ENCODE results near the gene HSF2BP. TPM values are rescaled to one million over a fixed set of nuclear protein-coding genes. Genes with fewer than 3 reads are reported as not detected.

The HSF2BP gene
- total and polyA plus RNA-seq, 4 experiments from 2014 or later, result 0.39 to 0.70 (median 0.67) TPM; not detected in 1

DNA sequence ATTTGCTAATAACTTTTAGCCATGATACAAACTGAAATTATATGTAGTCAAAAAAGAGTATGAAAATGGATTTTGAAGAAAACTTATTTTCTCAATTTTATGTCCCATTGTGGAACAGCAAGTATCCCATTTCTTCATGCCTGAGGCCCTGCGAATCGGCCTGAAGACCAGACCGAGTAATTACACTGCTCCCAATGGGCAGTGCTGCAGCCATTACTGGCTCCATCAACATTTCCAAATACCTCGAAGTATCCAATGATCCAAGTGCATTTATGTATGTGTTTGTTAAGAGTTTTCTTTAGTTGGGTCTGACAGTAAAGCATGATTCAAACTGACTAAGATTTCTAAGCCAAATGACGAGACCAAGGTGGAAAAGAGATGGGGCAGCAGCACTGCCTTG lies 44.4 kb downstream of the HSF2BP start:
- Mint-ChIP-seq H3K27me3 (peaks cover 0 to 2% of the 10 kb centered on the region in 2 donors), H3K27ac (no peak overlapping the region), H3K9me3 (peaks cover 0 to 6% (median 1%) of the 10 kb centered on the region in 8 donors), H3K4me3 (no peak overlapping the region), H3K4me1 (no peaks in the 10 kb centered on the region), H3K36me3 (peaks cover under 1 to 1% of the 10 kb centered on the region in 2 donors)
- H3K4me1 ChIP-seq (ENCODE audit: insufficient read depth, low read length), result no peaks in the 10 kb centered on the region
- intact Hi-C loops (cut with micrococcal nuclease), result no loop called here
- POLR2A ChIA-PET (ENCODE audit: partially characterized antibody), result no interaction called here
- H3K9me3 ChIP-seq (ENCODE audit: control insufficient read depth in 1 of 2, low read length in 2 of 2), result no peaks in the 10 kb centered on the region
- H3K27me3 ChIP-seq (ENCODE audit: insufficient read depth, low read length), result no peaks in the 10 kb centered on the region
- no peak overlapping the region for H3K4me3 ChIP-seq (ENCODE audit: low read length in 2 of 2)
- no peaks in the 10 kb centered on the region for H3K36me3 ChIP-seq (ENCODE audit: insufficient read depth, low read length)
- no peak for DNase-seq
- CTCF ChIA-PET (ENCODE audit: partially characterized antibody), result no interaction called here
- no peak overlapping the region for H3K27ac ChIP-seq (ENCODE audit: low read depth, low read length)

DNA sequence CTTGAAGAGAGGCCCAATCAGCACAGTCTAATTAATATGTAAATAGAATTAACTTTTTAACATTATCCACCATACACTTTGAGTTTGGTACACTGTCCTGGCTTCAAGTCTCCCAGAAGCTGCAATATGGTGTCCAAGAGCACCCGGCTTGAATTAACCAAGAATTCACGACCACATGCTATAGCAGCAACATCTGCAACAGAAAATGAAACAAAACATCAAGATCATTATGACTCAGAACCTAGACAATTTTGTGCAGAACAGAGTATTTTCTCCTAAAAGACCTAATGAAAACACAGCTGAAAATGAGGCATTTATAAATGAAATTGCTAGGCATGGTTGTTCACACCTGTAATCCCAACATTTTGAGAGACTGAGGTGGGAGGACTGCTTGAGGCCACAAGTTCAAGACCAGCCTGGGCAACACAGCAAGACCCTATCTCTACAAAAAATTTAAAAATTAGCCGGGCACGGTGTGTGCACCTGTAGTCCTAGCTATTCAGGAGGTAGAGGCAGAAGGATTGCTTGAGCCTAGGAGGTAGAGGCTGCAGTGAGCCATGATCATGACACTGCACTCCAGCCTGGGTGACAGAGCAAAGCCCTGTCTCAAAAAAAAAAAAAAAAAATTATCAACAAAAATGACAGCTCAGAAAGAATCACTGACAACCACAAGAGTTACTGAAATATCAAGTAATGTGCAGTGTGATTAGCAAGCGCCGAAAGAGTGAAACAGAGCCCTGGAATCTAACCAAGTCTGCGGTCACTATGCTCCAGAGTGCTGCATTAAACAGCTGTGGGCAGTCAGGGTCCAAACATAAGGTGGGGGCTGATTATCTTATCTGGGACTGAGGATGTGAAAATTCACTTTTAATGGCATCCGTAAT lies 45.3 kb downstream of the HSF2BP start:
- no peaks in the 10 kb centered on the region for H3K4me1 ChIP-seq (ENCODE audit: insufficient read depth, low read length)
- Mint-ChIP-seq H3K36me3 (no peaks in the 10 kb centered on the region), H3K27me3 (no peaks in the 10 kb centered on the region), H3K9me3 (no peaks in the 10 kb centered on the region), H3K27ac (peak overlapping the region in 1 of 7 donors; percentile 42), H3K4me1 (no peaks in the 10 kb centered on the region), H3K4me3 (no peak overlapping the region)
- no peak overlapping the region for H3K4me3 ChIP-seq (ENCODE audit: low read length in 2 of 2)
- intact Hi-C loops (cut with micrococcal nuclease), result no loop called here
- no peaks in the 10 kb centered on the region for H3K9me3 ChIP-seq (ENCODE audit: control insufficient read depth in 1 of 2, low read length in 2 of 2)
- H3K27ac ChIP-seq (ENCODE audit: low read depth, low read length), result no peak overlapping the region
- ChIA-PET POLR2A (ENCODE audit: partially characterized antibody) (no interaction called here), CTCF (ENCODE audit: partially characterized antibody) (no interaction called here)
- H3K36me3 ChIP-seq (ENCODE audit: insufficient read depth, low read length), result no peaks in the 10 kb centered on the region
- DNase-seq, result no peak
- no peaks in the 10 kb centered on the region for H3K27me3 ChIP-seq (ENCODE audit: insufficient read depth, low read length)

- Histone ChIP-seq H3K36me3 (ENCODE audit: insufficient read depth, low read length) (no peaks in the 10 kb centered on the region), H3K27ac (ENCODE audit: low read depth, low read length) (no peak overlapping the region), H3K9me3 (ENCODE audit: control insufficient read depth in 1 of 2, low read length in 2 of 2) (no peaks in the 10 kb centered on the region), H3K27me3 (ENCODE audit: insufficient read depth, low read length) (no peaks in the 10 kb centered on the region), H3K4me1 (ENCODE audit: insufficient read depth, low read length) (no peaks in the 10 kb centered on the region), H3K4me3 (ENCODE audit: low read length in 2 of 2) (no peak overlapping the region)
- intact Hi-C loops (cut with micrococcal nuclease), result no loop called here
- H3K4me1 Mint-ChIP-seq, result no peaks in the 10 kb centered on the region
- CTCF ChIA-PET (ENCODE audit: partially characterized antibody), result no interaction called here
- POLR2A ChIA-PET (ENCODE audit: partially characterized antibody), result no interaction called here
- DNase-seq, result no peak
- H3K36me3 Mint-ChIP-seq, result no peaks in the 10 kb centered on the region
- H3K27ac Mint-ChIP-seq, result no peak overlapping the region
- no peaks in the 10 kb centered on the region for H3K9me3 Mint-ChIP-seq
- H3K4me3 Mint-ChIP-seq, result no peak overlapping the region
- no peaks in the 10 kb centered on the region for H3K27me3 Mint-ChIP-seq
Observed at GRCh38 chr21:43611598-43612369, 47.5 kb downstream of the HSF2BP start.

- Histone ChIP-seq H3K27ac (ENCODE audit: low read depth, low read length) (no peak overlapping the region), H3K4me1 (ENCODE audit: insufficient read depth, low read length) (no peaks in the 10 kb centered on the region), H3K9me3 (ENCODE audit: control insufficient read depth in 1 of 2, low read length in 2 of 2) (no peaks in the 10 kb centered on the region), H3K36me3 (ENCODE audit: insufficient read depth, low read length) (no peaks in the 10 kb centered on the region), H3K4me3 (ENCODE audit: low read length in 2 of 2) (no peak overlapping the region), H3K27me3 (ENCODE audit: insufficient read depth, low read length) (no peaks in the 10 kb centered on the region)
- no peaks in the 10 kb centered on the region for H3K36me3 Mint-ChIP-seq
- CTCF ChIA-PET (ENCODE audit: partially characterized antibody), result no interaction called here
- no peak for DNase-seq
- no peak overlapping the region for H3K27ac Mint-ChIP-seq
- POLR2A ChIA-PET (ENCODE audit: partially characterized antibody), result no interaction called here
- H3K9me3 Mint-ChIP-seq, result no peaks in the 10 kb centered on the region
- intact Hi-C loops (cut with micrococcal nuclease), result no loop called here
- H3K27me3 Mint-ChIP-seq, result no peaks in the 10 kb centered on the region
- no peak overlapping the region for H3K4me3 Mint-ChIP-seq
- no peaks in the 10 kb centered on the region for H3K4me1 Mint-ChIP-seq
Observed at GRCh38 chr21:43609501-43610340, 49.6 kb downstream of the HSF2BP start.

GRCh38 chr21:43608664-43609063 lies 50.6 kb downstream of the HSF2BP start:
- intact Hi-C loops (cut with micrococcal nuclease), result no loop called here
- CTCF ChIA-PET (ENCODE audit: partially characterized antibody), result no interaction called here
- Histone ChIP-seq H3K27me3 (ENCODE audit: insufficient read depth, low read length) (no peaks in the 10 kb centered on the region), H3K36me3 (ENCODE audit: insufficient read depth, low read length) (no peaks in the 10 kb centered on the region), H3K27ac (ENCODE audit: low read depth, low read length) (no peak overlapping the region), H3K9me3 (ENCODE audit: control insufficient read depth in 1 of 2, low read length in 2 of 2) (no peaks in the 10 kb centered on the region), H3K4me1 (ENCODE audit: insufficient read depth, low read length) (no peaks in the 10 kb centered on the region), H3K4me3 (ENCODE audit: low read length in 2 of 2) (no peak overlapping the region)
- Mint-ChIP-seq H3K36me3 (no peaks in the 10 kb centered on the region), H3K9me3 (no peaks in the 10 kb centered on the region), H3K27me3 (no peaks in the 10 kb centered on the region), H3K4me3 (no peak overlapping the region), H3K4me1 (no peaks in the 10 kb centered on the region), H3K27ac (no peak overlapping the region)
- no peak for DNase-seq
- POLR2A ChIA-PET (ENCODE audit: partially characterized antibody), result no interaction called here

GRCh38 chr21:43608225-43608624 lies 51.1 kb downstream of the HSF2BP start:
- no peak overlapping the region for H3K4me3 ChIP-seq (ENCODE audit: low read length in 2 of 2)
- H3K27me3 Mint-ChIP-seq, result no peaks in the 10 kb centered on the region
- H3K36me3 ChIP-seq (ENCODE audit: insufficient read depth, low read length), result no peaks in the 10 kb centered on the region
- no peaks in the 10 kb centered on the region for H3K4me1 ChIP-seq (ENCODE audit: insufficient read depth, low read length)
- no peaks in the 10 kb centered on the region for H3K9me3 ChIP-seq (ENCODE audit: control insufficient read depth in 1 of 2, low read length in 2 of 2)
- H3K27me3 ChIP-seq (ENCODE audit: insufficient read depth, low read length), result no peaks in the 10 kb centered on the region
- no peak overlapping the region for H3K27ac ChIP-seq (ENCODE audit: low read depth, low read length)
- ChIA-PET POLR2A (ENCODE audit: partially characterized antibody) (no interaction called here), CTCF (ENCODE audit: partially characterized antibody) (no interaction called here)
- no peaks in the 10 kb centered on the region for H3K36me3 Mint-ChIP-seq
- H3K4me1 Mint-ChIP-seq, result no peaks in the 10 kb centered on the region
- H3K4me3 Mint-ChIP-seq, result no peak overlapping the region
- H3K27ac Mint-ChIP-seq, result no peak overlapping the region
- H3K9me3 Mint-ChIP-seq, result no peaks in the 10 kb centered on the region
- intact Hi-C loops (cut with micrococcal nuclease), result no loop called here
- no peak for DNase-seq
